A172 (cell line): ENCODE results near the gene DNAJB1. TPM values are rescaled to one million over a fixed set of nuclear protein-coding genes. Genes with fewer than 3 reads are reported as not detected.
A peak's percentile ranks its signal among the peaks of the same experiment; 100 is the strongest.
"Not testable (repeated sequence)": the region's sequence is repeated elsewhere in the genome, so short reads cannot be mapped to it uniquely, and the experiment has no call there.

Experiments used
- DNase-seq: peaks from one replicate; pipeline ENCODE4 v3.0.0-alpha.2; 2015; ENCODE audit warnings: low spot score
- total RNA-seq: library from RNA; depleted of rRNA; stranded (reverse); fragments of >200 nt; shearing (Covaris generic); gene quantifications from 2 replicates; pipeline ENCODE4 v1.2.3, GENCODE V29; 2014

The DNAJB1 gene
- total RNA-seq, 1 experiment from 2014 or later = 216 TPM

GRCh38 chr19:14553042-14553938 lies 35.1 kb upstream of the DNAJB1 start:
- no peak for DNase-seq

GRCh38 chr19:14552006-14552360 lies 33.8 kb upstream of the DNAJB1 start:
- not testable (repeated sequence) for DNase-seq

GRCh38 chr19:14551134-14552005 lies 33.2 kb upstream of the DNAJB1 start:
- DNase-seq = peak; percentile 49

- DNase-seq = no peak
These were observed 32.1 kb upstream of the DNAJB1 start for GRCh38 chr19:14550201-14550754.

GRCh38 chr19:14545716-14546082 lies 27.5 kb upstream of the DNAJB1 start:
- no peak for DNase-seq

- DNase-seq = no peak
These were observed 26.9 kb upstream of the DNAJB1 start for GRCh38 chr19:14544977-14545715.

GRCh38 chr19:14544047-14544446 lies 25.9 kb upstream of the DNAJB1 start:
- no peak for DNase-seq

GRCh38 chr19:14542711-14543328 lies 24.6 kb upstream of the DNAJB1 start:
- peak; percentile 38 for DNase-seq

GRCh38 chr19:14541979-14542378 lies 23.8 kb upstream of the DNAJB1 start:
- not testable (repeated sequence) for DNase-seq

GRCh38 chr19:14540741-14541525 lies 22.7 kb upstream of the DNAJB1 start:
- no peak for DNase-seq

GRCh38 chr19:14536926-14537692 lies 18.9 kb upstream of the DNAJB1 start:
- peak; percentile 63 for DNase-seq

GRCh38 chr19:14533450-14533849 lies 15.3 kb upstream of the DNAJB1 start:
- no peak for DNase-seq

GRCh38 chr19:14530506-14530905 lies 12.3 kb upstream of the DNAJB1 start:
- no peak for DNase-seq

GRCh38 chr19:14530005-14530348 lies 11.8 kb upstream of the DNAJB1 start:
- DNase-seq = no peak

- peak; percentile 100 for DNase-seq
These were observed 11.2 kb upstream of the DNAJB1 start, which contains the start of gene TECR for GRCh38 chr19:14529254-14530004. Gene TECR (plus strand): TSS chr19:14529594. CDS start chr19:14529697, 103 bp downstream.

GRCh38 chr19:14528419-14529253 lies 10.4 kb upstream of the DNAJB1 start:
- no peak for DNase-seq

- DNase-seq = no peak
These were observed 8.2 kb upstream of the DNAJB1 start for GRCh38 chr19:14526423-14526822.

- no peak for DNase-seq
These were observed 7.5 kb upstream of the DNAJB1 start for GRCh38 chr19:14525729-14526128.
